AG09309 (cell line): ENCODE measurements around the gene CFAP47.

Source experiments
- DNase-seq: peaks from one replicate; pipeline ENCODE4 v3.0.0-alpha.2; 2010; ENCODE audit warnings: low read depth
- H3K4me3 ChIP-seq: 2 replicates; pipeline ENCODE4 v1.5.1; 2011; ENCODE audit warnings: mild to moderate bottlenecking, low read depth, low read length, moderate library complexity; ENCODE audit not compliant: control insufficient read depth
- CTCF ChIP-seq: IDR thresholded peaks from 2 replicates; pipeline ENCODE4 v1.5.1; 2011; ENCODE audit warnings: mild to moderate bottlenecking, low read depth, low read length, inconsistent platforms; ENCODE audit not compliant: insufficient read depth, control insufficient read depth; ENCODE audit errors: missing control alignments

Gene CFAP47

GRCh38 chrX:36407836-36408235, 488.3 kb downstream of the CFAP47 start:
- no peak for DNase-seq
- no peak for TF ChIP-seq CTCF
- H3K4me3 ChIP-seq = no peak overlapping the region

GRCh38 chrX:36414056-36414455, 494.5 kb downstream of the CFAP47 start:
- H3K4me3 ChIP-seq = no peak overlapping the region
- no peak for DNase-seq
- TF ChIP-seq CTCF = no peak

- no peak overlapping the region for H3K4me3 ChIP-seq
- DNase-seq = no peak
- TF ChIP-seq CTCF = no peak
These were observed 502.8 kb downstream of the CFAP47 start for GRCh38 chrX:36422368-36422767.

- H3K4me3 ChIP-seq = no peak overlapping the region
- DNase-seq = no peak
- no peak for TF ChIP-seq CTCF
These were observed 512.3 kb downstream of the CFAP47 start for GRCh38 chrX:36431819-36432218.

- DNase-seq = no peak
- TF ChIP-seq CTCF = no peak
These were observed 515.0 kb downstream of the CFAP47 start for GRCh38 chrX:36434522-36434921.

More at GRCh38 chrX:36434522-36434921, 515.0 kb downstream of the CFAP47 start:
- H3K4me3 ChIP-seq = no peak overlapping the region
